K562 (cell line): ENCODE measurements around the gene HLA-DMB. TPM values are rescaled to one million over a fixed set of nuclear protein-coding genes. Genes with fewer than 3 reads are reported as not detected.

Experiments used
- USF1 ChIP-seq: sonication (generic); formaldehyde crosslinking; IDR thresholded peaks from 2 replicates; pipeline ENCODE4 v1.9.0; 2022; ENCODE audit warnings: mild to moderate bottlenecking, missing genetic modification reagents
- polyA plus RNA-seq, 8 experiments: library from polyadenylated mRNA; depleted of rRNA in 4 of 8; stranded (reverse) in 5 of 8; unstranded in 3 of 8; fragments of >200 nt; fragmentation: Nextera tagmentation in 2 of 8; fragmentation: Illumina TruSeq in 1 of 8; extraction: Ambion mirVana in 2 of 8; extraction: Trizol in 1 of 8; gene quantifications; 2 replicates each; pipeline versions ENCODE4 v1.2.1 to v1.2.3, GENCODE V29; 2011 to 2014; ENCODE audit warnings: inconsistent platforms in 1 of 8, missing spikeins in 1 of 8
- small RNA-seq: library from RNA; depleted of rRNA; stranded (forward); fragments of <200 nt; gene quantifications from one replicate; pipeline ENCODE3, GENCODE V24; 2014
- total RNA-seq, 7 experiments: library from RNA; depleted of rRNA in 6 of 7; stranded (reverse); fragments of >200 nt in 6 of 7; fragmentation: Illumina TruSeq in 2 of 7; extraction: Trizol in 2 of 7; gene quantifications; 2 replicates each; pipeline versions ENCODE4 v1.2.1 to v1.2.3, GENCODE V29; 2011 to 2021; ENCODE audit warnings: low replicate concordance in 1 of 7
- TF ChIP-seq, protein P1 (sequence below), 2 experiments: IDR thresholded peaks; 2 replicates each; pipeline ENCODE4 v1.6.1; 2012; ENCODE audit warnings: improper control_type of control experiment in 2 of 2, low read depth in 2 of 2, low read length in 2 of 2, borderline replicate concordance in 1 of 2

Gene HLA-DMB
- total and polyA plus RNA-seq, 9 of the 15 experiments (the other 6 are each of a cell fraction or from before 2014, with no cell fraction given), result 0.38 TPM; not detected in 8

DNA sequence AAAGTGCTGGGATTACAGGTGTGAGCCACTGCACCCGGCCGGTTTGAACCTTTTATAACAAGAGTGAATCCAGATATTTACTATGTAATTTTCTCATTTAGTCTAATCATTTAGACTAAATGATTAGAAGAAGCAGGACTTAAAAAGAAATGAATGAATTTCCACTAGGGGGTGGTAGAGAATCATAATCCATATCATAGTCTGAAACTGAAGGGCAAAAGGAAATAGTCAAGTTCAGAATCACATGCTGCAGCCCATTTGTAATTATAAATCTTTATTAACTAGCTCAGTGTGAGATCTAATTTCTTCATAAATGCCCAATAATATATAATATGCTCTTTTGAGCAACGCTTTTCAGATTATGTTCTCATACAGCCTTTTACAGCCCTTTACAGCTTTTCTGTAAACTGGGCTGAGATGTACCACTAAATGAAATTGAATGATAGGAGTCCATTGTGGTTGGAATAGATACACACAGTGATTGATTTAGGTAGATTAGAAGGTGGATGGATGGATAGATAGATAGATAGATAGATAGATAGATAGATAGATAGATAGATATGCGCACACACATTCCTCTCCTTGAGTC lies 55.0 kb downstream of the HLA-DMB start (continued):
- TF ChIP-seq, protein P1, sequence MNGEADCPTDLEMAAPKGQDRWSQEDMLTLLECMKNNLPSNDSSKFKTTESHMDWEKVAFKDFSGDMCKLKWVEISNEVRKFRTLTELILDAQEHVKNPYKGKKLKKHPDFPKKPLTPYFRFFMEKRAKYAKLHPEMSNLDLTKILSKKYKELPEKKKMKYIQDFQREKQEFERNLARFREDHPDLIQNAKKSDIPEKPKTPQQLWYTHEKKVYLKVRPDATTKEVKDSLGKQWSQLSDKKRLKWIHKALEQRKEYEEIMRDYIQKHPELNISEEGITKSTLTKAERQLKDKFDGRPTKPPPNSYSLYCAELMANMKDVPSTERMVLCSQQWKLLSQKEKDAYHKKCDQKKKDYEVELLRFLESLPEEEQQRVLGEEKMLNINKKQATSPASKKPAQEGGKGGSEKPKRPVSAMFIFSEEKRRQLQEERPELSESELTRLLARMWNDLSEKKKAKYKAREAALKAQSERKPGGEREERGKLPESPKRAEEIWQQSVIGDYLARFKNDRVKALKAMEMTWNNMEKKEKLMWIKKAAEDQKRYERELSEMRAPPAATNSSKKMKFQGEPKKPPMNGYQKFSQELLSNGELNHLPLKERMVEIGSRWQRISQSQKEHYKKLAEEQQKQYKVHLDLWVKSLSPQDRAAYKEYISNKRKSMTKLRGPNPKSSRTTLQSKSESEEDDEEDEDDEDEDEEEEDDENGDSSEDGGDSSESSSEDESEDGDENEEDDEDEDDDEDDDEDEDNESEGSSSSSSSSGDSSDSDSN (IDR thresholded peaks at IDR 0.05; ENCODE audit: borderline replicate concordance in 1 of 2, low read depth in 2 of 2, low read length in 2 of 2), result no peak
- TF ChIP-seq USF1, result no peak
- TF ChIP-seq, all 486 proteins: peak for 5

Small RNA genes lying within 50 kb of the gene (small RNA-seq; reads per million reads assigned to genes)
- gene HLA-Z, result not detected

Other genes with a start within 250 kb of the HLA-DMB start
Only the 7 nearest of the 12 such genes appear.
- 19.8 and 26.6 TPM in 2 replicates for gene TAP2, start 102.3 kb downstream of the HLA-DMB start, total RNA-seq (2014; rRNA removed)
- gene TAP2, start 102.3 kb downstream of the HLA-DMB start, total RNA-seq (2014; rRNA removed; fragmentation: Illumina TruSeq; extraction: Trizol), result 12.9 and 18.4 TPM in 2 replicates
- 13.9 and 15.2 TPM in 2 replicates for gene TAP2, start 102.3 kb downstream of the HLA-DMB start, total RNA-seq (2015; rRNA removed; fragmentation: Illumina TruSeq; extraction: Trizol)
- 47.2 and 53.5 TPM in 2 replicates for gene TAP2, start 102.3 kb downstream of the HLA-DMB start, total RNA-seq (2021)
- gene TAP2, start 102.3 kb downstream of the HLA-DMB start, polyA plus RNA-seq (2011; rRNA removed), result 15.7 and 19.6 TPM in 2 replicates
- 26.8 and 27.3 TPM in 2 replicates for gene TAP2, start 102.3 kb downstream of the HLA-DMB start, polyA plus RNA-seq (2014; fragmentation: Illumina TruSeq; extraction: Trizol)
- 1 to 10 TPM; 2.0 to 3.1 TPM for gene TAP2, start 102.3 kb downstream of the HLA-DMB start, polyA plus RNA-seq (2014; fragmentation: Nextera tagmentation; extraction: Ambion mirVana)
- 27.7 and 35.3 TPM in 2 replicates for gene TAP2, start 102.3 kb downstream of the HLA-DMB start, polyA plus RNA-seq (2014; rRNA removed)
- 2.0 and 3.7 TPM in 2 replicates for gene PSMB8, start 97.0 kb downstream of the HLA-DMB start, total RNA-seq (2014; rRNA removed)
- 1.9 and 2.0 TPM in 2 replicates for gene PSMB8, start 97.0 kb downstream of the HLA-DMB start, total RNA-seq (2014; rRNA removed; fragmentation: Illumina TruSeq; extraction: Trizol)
- gene PSMB8, start 97.0 kb downstream of the HLA-DMB start, total RNA-seq (2015; rRNA removed; fragmentation: Illumina TruSeq; extraction: Trizol), result 3.2 and 4.0 TPM in 2 replicates
- gene PSMB8, start 97.0 kb downstream of the HLA-DMB start, total RNA-seq (2021), result 2.9 and 3.3 TPM in 2 replicates
- gene PSMB8, start 97.0 kb downstream of the HLA-DMB start, polyA plus RNA-seq (2011; rRNA removed), result 0.12 and 0.71 TPM in 2 replicates
- gene PSMB8, start 97.0 kb downstream of the HLA-DMB start, polyA plus RNA-seq (2014; fragmentation: Illumina TruSeq; extraction: Trizol), result 2.0 and 2.7 TPM in 2 replicates
- gene PSMB8, start 97.0 kb downstream of the HLA-DMB start, polyA plus RNA-seq (2014; fragmentation: Nextera tagmentation; extraction: Ambion mirVana), result 1 to 10 TPM; 2.4 to 2.6 TPM
- gene PSMB8, start 97.0 kb downstream of the HLA-DMB start, polyA plus RNA-seq (2014; rRNA removed), result 2.8 and 4.4 TPM in 2 replicates
- gene TAP1, start 87.3 kb downstream of the HLA-DMB start, total RNA-seq (2014; rRNA removed), result 3.5 and 8.6 TPM in 2 replicates
- gene TAP1, start 87.3 kb downstream of the HLA-DMB start, total RNA-seq (2014; rRNA removed; fragmentation: Illumina TruSeq; extraction: Trizol), result 2.6 and 4.2 TPM in 2 replicates
- gene TAP1, start 87.3 kb downstream of the HLA-DMB start, total RNA-seq (2015; rRNA removed; fragmentation: Illumina TruSeq; extraction: Trizol), result 3.6 and 3.9 TPM in 2 replicates
- 5.5 and 6.3 TPM in 2 replicates for gene TAP1, start 87.3 kb downstream of the HLA-DMB start, total RNA-seq (2021)
- gene TAP1, start 87.3 kb downstream of the HLA-DMB start, polyA plus RNA-seq (2011; rRNA removed), result 4.3 and 9.2 TPM in 2 replicates
- gene TAP1, start 87.3 kb downstream of the HLA-DMB start, polyA plus RNA-seq (2014; fragmentation: Illumina TruSeq; extraction: Trizol), result 4.0 and 4.9 TPM in 2 replicates
- 1 to 10 TPM; 1.3 to 1.7 TPM for gene TAP1, start 87.3 kb downstream of the HLA-DMB start, polyA plus RNA-seq (2014; fragmentation: Nextera tagmentation; extraction: Ambion mirVana)
- 6.0 and 6.9 TPM in 2 replicates for gene TAP1, start 87.3 kb downstream of the HLA-DMB start, polyA plus RNA-seq (2014; rRNA removed)
- gene PSMB9, start 86.8 kb downstream of the HLA-DMB start, total RNA-seq (2014; rRNA removed), result 3.0 TPM in 2 replicates
- 1.1 and 1.8 TPM in 2 replicates for gene PSMB9, start 86.8 kb downstream of the HLA-DMB start, total RNA-seq (2014; rRNA removed; fragmentation: Illumina TruSeq; extraction: Trizol)
- 2.3 and 3.7 TPM in 2 replicates for gene PSMB9, start 86.8 kb downstream of the HLA-DMB start, total RNA-seq (2015; rRNA removed; fragmentation: Illumina TruSeq; extraction: Trizol)
- 3.2 and 3.4 TPM in 2 replicates for gene PSMB9, start 86.8 kb downstream of the HLA-DMB start, total RNA-seq (2021)
- 1.7 and 2.6 TPM in 2 replicates for gene PSMB9, start 86.8 kb downstream of the HLA-DMB start, polyA plus RNA-seq (2011; rRNA removed)
- 1.8 and 2.1 TPM in 2 replicates for gene PSMB9, start 86.8 kb downstream of the HLA-DMB start, polyA plus RNA-seq (2014; fragmentation: Illumina TruSeq; extraction: Trizol)
- gene PSMB9, start 86.8 kb downstream of the HLA-DMB start, polyA plus RNA-seq (2014; fragmentation: Nextera tagmentation; extraction: Ambion mirVana), result 1 to 10 TPM; 1.9 to 2.8 TPM
- 2.4 and 2.5 TPM in 2 replicates for gene PSMB9, start 86.8 kb downstream of the HLA-DMB start, polyA plus RNA-seq (2014; rRNA removed)
- 0.23 and 0.33 TPM in 2 replicates for gene HLA-DMA, start 12.1 kb upstream of the HLA-DMB start, total RNA-seq (2014; rRNA removed)
- gene HLA-DMA, start 12.1 kb upstream of the HLA-DMB start, total RNA-seq (2014; rRNA removed; fragmentation: Illumina TruSeq; extraction: Trizol), result 0.29 and 0.51 TPM in 2 replicates
- gene HLA-DMA, start 12.1 kb upstream of the HLA-DMB start, total RNA-seq (2015; rRNA removed; fragmentation: Illumina TruSeq; extraction: Trizol), result 0.58 and 0.60 TPM in 2 replicates
- gene HLA-DMA, start 12.1 kb upstream of the HLA-DMB start, total RNA-seq (2021), result 0.47 and 0.75 TPM in 2 replicates
- 0.13 and 0.28 TPM in 2 replicates for gene HLA-DMA, start 12.1 kb upstream of the HLA-DMB start, polyA plus RNA-seq (2011; rRNA removed)
- 0.50 and 0.83 TPM in 2 replicates for gene HLA-DMA, start 12.1 kb upstream of the HLA-DMB start, polyA plus RNA-seq (2014; fragmentation: Illumina TruSeq; extraction: Trizol)
- gene HLA-DMA, start 12.1 kb upstream of the HLA-DMB start, polyA plus RNA-seq (2014; fragmentation: Nextera tagmentation; extraction: Ambion mirVana), result under 1 TPM; 0.18 to 0.78 TPM
- gene HLA-DMA, start 12.1 kb upstream of the HLA-DMB start, polyA plus RNA-seq (2014; rRNA removed), result 0.48 and 1.7 TPM in 2 replicates
- 133 and 136 TPM in 2 replicates for gene BRD2, start 27.6 kb upstream of the HLA-DMB start, total RNA-seq (2014; rRNA removed)
- gene BRD2, start 27.6 kb upstream of the HLA-DMB start, total RNA-seq (2014; rRNA removed; fragmentation: Illumina TruSeq; extraction: Trizol), result 135 and 136 TPM in 2 replicates
- gene BRD2, start 27.6 kb upstream of the HLA-DMB start, total RNA-seq (2015; rRNA removed; fragmentation: Illumina TruSeq; extraction: Trizol), result 185 and 186 TPM in 2 replicates
- gene BRD2, start 27.6 kb upstream of the HLA-DMB start, total RNA-seq (2021), result 173 and 181 TPM in 2 replicates
- 189 and 242 TPM in 2 replicates for gene BRD2, start 27.6 kb upstream of the HLA-DMB start, polyA plus RNA-seq (2011; rRNA removed)
- 211 and 252 TPM in 2 replicates for gene BRD2, start 27.6 kb upstream of the HLA-DMB start, polyA plus RNA-seq (2014; fragmentation: Illumina TruSeq; extraction: Trizol)
- gene BRD2, start 27.6 kb upstream of the HLA-DMB start, polyA plus RNA-seq (2014; fragmentation: Nextera tagmentation; extraction: Ambion mirVana), result 100 to 1,000 TPM in 1 of 2 experiments, 10 to 100 TPM in 1; 19.0 to 113 TPM
- 192 and 194 TPM in 2 replicates for gene BRD2, start 27.6 kb upstream of the HLA-DMB start, polyA plus RNA-seq (2014; rRNA removed)
- not detected in 2 replicates for gene HLA-DOA, start 68.6 kb upstream of the HLA-DMB start, total RNA-seq (2014; rRNA removed)
- not detected in 2 replicates for gene HLA-DOA, start 68.6 kb upstream of the HLA-DMB start, total RNA-seq (2014; rRNA removed; fragmentation: Illumina TruSeq; extraction: Trizol)
- gene HLA-DOA, start 68.6 kb upstream of the HLA-DMB start, total RNA-seq (2015; rRNA removed; fragmentation: Illumina TruSeq; extraction: Trizol), result not detected in 2 replicates
- gene HLA-DOA, start 68.6 kb upstream of the HLA-DMB start, total RNA-seq (2021), result 0.07 TPM in 1 of 2 replicates, not detected in the other
- not detected in 2 replicates for gene HLA-DOA, start 68.6 kb upstream of the HLA-DMB start, polyA plus RNA-seq (2011; rRNA removed)
- not detected in 2 replicates for gene HLA-DOA, start 68.6 kb upstream of the HLA-DMB start, polyA plus RNA-seq (2014; fragmentation: Illumina TruSeq; extraction: Trizol)
- gene HLA-DOA, start 68.6 kb upstream of the HLA-DMB start, polyA plus RNA-seq (2014; fragmentation: Nextera tagmentation; extraction: Ambion mirVana), result not detected
- not detected in 2 replicates for gene HLA-DOA, start 68.6 kb upstream of the HLA-DMB start, polyA plus RNA-seq (2014; rRNA removed)